ENCODE results near the gene BRCA1.
"Not testable (repeated sequence)": the region's sequence is repeated elsewhere in the genome, so short reads cannot be mapped to it uniquely, and the experiment has no call there.

BRCA1 gene

GRCh38 chr17:43125133-43125966, at the start of gene BRCA1:
Gene BRCA1, minus strand, starts transcription at chr17:43125364. Its CDS starts 1,268 bp downstream, at chr17:43124096.
- Histone ChIP-seq H3K4me1 (ENCODE audit: control insufficient read depth, insufficient read depth, low read length) (no peaks in the 10 kb centered on the region; the same call in 1 of the 2 replicates), H3K27me3 (ENCODE audit: control insufficient read depth, insufficient read depth, low read length) (no peaks in the 10 kb centered on the region), H3K36me3 (ENCODE audit: control insufficient read depth, insufficient read depth, low read length) (peaks cover 11% of the 10 kb centered on the region), H3K9me3 (ENCODE audit: control insufficient read depth, insufficient read depth, low read length) (no peaks in the 10 kb centered on the region), H3K4me3 (ENCODE audit: low read depth, low read length) (peak within 1 kb of the TSS; percentile 81), H3K9ac (ENCODE audit: low read depth, low read length) (peak within 1 kb of the TSS; percentile 74), H3K27ac (ENCODE audit: low read depth, low read length) (peak within 1 kb of the TSS; percentile 87)

GRCh38 chr17:43171586-43172487, 46.7 kb upstream of the BRCA1 start:
- Histone ChIP-seq H3K27ac (ENCODE audit: low read depth, low read length) (peak overlapping the region; percentile 96), H3K4me1 (ENCODE audit: control insufficient read depth, insufficient read depth, low read length) (peaks cover 6% of the 10 kb centered on the region; the same call in 1 of the 2 replicates), H3K36me3 (ENCODE audit: control insufficient read depth, insufficient read depth, low read length) (peaks cover 13% of the 10 kb centered on the region), H3K9me3 (ENCODE audit: control insufficient read depth, insufficient read depth, low read length) (no peaks in the 10 kb centered on the region), H3K4me3 (ENCODE audit: low read depth, low read length) (peak overlapping the region; percentile 84), H3K27me3 (ENCODE audit: control insufficient read depth, insufficient read depth, low read length) (no peaks in the 10 kb centered on the region), H3K9ac (ENCODE audit: low read depth, low read length) (peak overlapping the region; percentile 19)

- Histone ChIP-seq H3K36me3 (ENCODE audit: control insufficient read depth, insufficient read depth, low read length) (peaks cover 5% of the 10 kb centered on the region), H3K4me1 (ENCODE audit: control insufficient read depth, insufficient read depth, low read length) (peaks cover 6% of the 10 kb centered on the region; the same call in 1 of the 2 replicates), H3K9me3 (ENCODE audit: control insufficient read depth, insufficient read depth, low read length) (no peaks in the 10 kb centered on the region), H3K27ac (ENCODE audit: low read depth, low read length) (peak within 1 kb of the TSS; percentile 96), H3K9ac (ENCODE audit: low read depth, low read length) (peak within 1 kb of the TSS; percentile 76), H3K27me3 (ENCODE audit: control insufficient read depth, insufficient read depth, low read length) (no peaks in the 10 kb centered on the region), H3K4me3 (ENCODE audit: low read depth, low read length) (peak within 1 kb of the TSS; percentile 84)
Measured at GRCh38 chr17:43170766-43171585, 45.8 kb upstream of the BRCA1 start, which contains the start of gene NBR1. Gene NBR1, plus strand, starts transcription at chr17:43171214. Its CDS starts 4,586 bp downstream, at chr17:43175800.

- Histone ChIP-seq H3K27ac (ENCODE audit: low read depth, low read length) (peak overlapping the region; percentile 96), H3K4me3 (ENCODE audit: low read depth, low read length) (peak overlapping the region; percentile 84), H3K9me3 (ENCODE audit: control insufficient read depth, insufficient read depth, low read length) (no peaks in the 10 kb centered on the region), H3K4me1 (ENCODE audit: control insufficient read depth, insufficient read depth, low read length) (peaks cover 6% of the 10 kb centered on the region; the same call in 1 of the 2 replicates), H3K36me3 (ENCODE audit: control insufficient read depth, insufficient read depth, low read length) (no peaks in the 10 kb centered on the region), H3K9ac (ENCODE audit: low read depth, low read length) (peak overlapping the region; percentile 76), H3K27me3 (ENCODE audit: control insufficient read depth, insufficient read depth, low read length) (no peaks in the 10 kb centered on the region)
Measured at GRCh38 chr17:43170140-43170765, 45.1 kb upstream of the BRCA1 start.

- peaks cover 6% of the 10 kb centered on the region; the same call in 1 of the 2 replicates for H3K4me1 ChIP-seq (ENCODE audit: control insufficient read depth, insufficient read depth, low read length)
- no peaks in the 10 kb centered on the region for H3K9me3 ChIP-seq (ENCODE audit: control insufficient read depth, insufficient read depth, low read length)
- no peaks in the 10 kb centered on the region for H3K27me3 ChIP-seq (ENCODE audit: control insufficient read depth, insufficient read depth, low read length)
- peak overlapping the region; percentile 96 for H3K27ac ChIP-seq (ENCODE audit: low read depth, low read length)
- H3K9ac ChIP-seq (ENCODE audit: low read depth, low read length): peak overlapping the region; percentile 49
- H3K4me3 ChIP-seq (ENCODE audit: low read depth, low read length): peak overlapping the region; percentile 84
- H3K36me3 ChIP-seq (ENCODE audit: control insufficient read depth, insufficient read depth, low read length): no peaks in the 10 kb centered on the region
Measured at GRCh38 chr17:43169561-43170139, 44.5 kb upstream of the BRCA1 start.

GRCh38 chr17:43165971-43166370, 40.8 kb upstream of the BRCA1 start:
- not testable (repeated sequence) for H3K27me3 ChIP-seq (ENCODE audit: control insufficient read depth, insufficient read depth, low read length); H3K4me1 ChIP-seq (ENCODE audit: control insufficient read depth, insufficient read depth, low read length); H3K9ac ChIP-seq (ENCODE audit: low read depth, low read length); H3K4me3 ChIP-seq (ENCODE audit: low read depth, low read length); H3K9me3 ChIP-seq (ENCODE audit: control insufficient read depth, insufficient read depth, low read length); H3K27ac ChIP-seq (ENCODE audit: low read depth, low read length); H3K36me3 ChIP-seq (ENCODE audit: control insufficient read depth, insufficient read depth, low read length)

- not testable (repeated sequence) for H3K4me3 ChIP-seq (ENCODE audit: low read depth, low read length); H3K36me3 ChIP-seq (ENCODE audit: control insufficient read depth, insufficient read depth, low read length); H3K27ac ChIP-seq (ENCODE audit: low read depth, low read length); H3K9me3 ChIP-seq (ENCODE audit: control insufficient read depth, insufficient read depth, low read length); H3K27me3 ChIP-seq (ENCODE audit: control insufficient read depth, insufficient read depth, low read length); H3K9ac ChIP-seq (ENCODE audit: low read depth, low read length); H3K4me1 ChIP-seq (ENCODE audit: control insufficient read depth, insufficient read depth, low read length)
Measured at GRCh38 chr17:43159957-43160356, 34.8 kb upstream of the BRCA1 start.

GRCh38 chr17:43159232-43159631, 34.1 kb upstream of the BRCA1 start:
- not testable (repeated sequence) for H3K4me1 ChIP-seq (ENCODE audit: control insufficient read depth, insufficient read depth, low read length); H3K4me3 ChIP-seq (ENCODE audit: low read depth, low read length); H3K9me3 ChIP-seq (ENCODE audit: control insufficient read depth, insufficient read depth, low read length); H3K36me3 ChIP-seq (ENCODE audit: control insufficient read depth, insufficient read depth, low read length); H3K27ac ChIP-seq (ENCODE audit: low read depth, low read length); H3K27me3 ChIP-seq (ENCODE audit: control insufficient read depth, insufficient read depth, low read length); H3K9ac ChIP-seq (ENCODE audit: low read depth, low read length)

GRCh38 chr17:43155666-43156065, 30.5 kb upstream of the BRCA1 start:
- Histone ChIP-seq H3K27ac (ENCODE audit: low read depth, low read length) (no peak overlapping the region), H3K4me3 (ENCODE audit: low read depth, low read length) (no peak overlapping the region), H3K9ac (ENCODE audit: low read depth, low read length) (no peak overlapping the region), H3K9me3 (ENCODE audit: control insufficient read depth, insufficient read depth, low read length) (peaks cover 3% of the 10 kb centered on the region; the same call in 1 of the 2 replicates), H3K27me3 (ENCODE audit: control insufficient read depth, insufficient read depth, low read length) (no peaks in the 10 kb centered on the region), H3K36me3 (ENCODE audit: control insufficient read depth, insufficient read depth, low read length) (no peaks in the 10 kb centered on the region), H3K4me1 (ENCODE audit: control insufficient read depth, insufficient read depth, low read length) (no peaks in the 10 kb centered on the region)

Data from HUES48 (cell line).